ENCODE results near the gene ACSL1. TPM values are rescaled to one million over a fixed set of nuclear protein-coding genes. Genes with fewer than 3 reads are reported as not detected.

Gene ACSL1
- polyA plus RNA-seq, 10 donors, result 39.5 to 55.4 (median 47.4) TPM

GRCh38 chr4:184815046-184815877, 10.5 kb downstream of the ACSL1 start:
- peak; percentile 65 to 82 (median 71) for DNase-seq

GRCh38 chr4:184814686-184815045, 11.1 kb downstream of the ACSL1 start:
- no peak for DNase-seq

- DNase-seq, result peak in 1 of 3 donors; percentile 62
These were observed 13.1 kb downstream of the ACSL1 start for GRCh38 chr4:184812651-184813181.

GRCh38 chr4:184812199-184812542, 13.6 kb downstream of the ACSL1 start:
- no peak for DNase-seq

- DNase-seq, result no peak
These were observed 14.1 kb downstream of the ACSL1 start for GRCh38 chr4:184811526-184812198.

GRCh38 chr4:184810720-184811119, 15.0 kb downstream of the ACSL1 start:
- DNase-seq, result no peak

- DNase-seq, result no peak
These were observed 17.1 kb downstream of the ACSL1 start for GRCh38 chr4:184808713-184809050.

GRCh38 chr4:184807797-184808712, 17.7 kb downstream of the ACSL1 start:
- DNase-seq, result peak in 1 of 3 donors; percentile 22

- peak in 1 of 3 donors; percentile 30 for DNase-seq
These were observed 18.5 kb downstream of the ACSL1 start for GRCh38 chr4:184807256-184807655.

GRCh38 chr4:184806711-184807110, 19.1 kb downstream of the ACSL1 start:
- DNase-seq, result no peak

- no peak for DNase-seq
These were observed 19.6 kb downstream of the ACSL1 start for GRCh38 chr4:184806229-184806550.

GRCh38 chr4:184805462-184806228, 20.1 kb downstream of the ACSL1 start:
- DNase-seq, result peak in 1 of 3 donors; percentile 44

GRCh38 chr4:184804621-184805020, 21.1 kb downstream of the ACSL1 start:
- DNase-seq, result no peak

GRCh38 chr4:184803874-184804273, 21.9 kb downstream of the ACSL1 start:
- no peak for DNase-seq

- DNase-seq, result no peak
These were observed 22.6 kb downstream of the ACSL1 start for GRCh38 chr4:184803133-184803532.

- peak in 1 of 3 donors; percentile 64 for DNase-seq
These were observed 23.1 kb downstream of the ACSL1 start for GRCh38 chr4:184802697-184803015.

GRCh38 chr4:184801781-184802696, 23.7 kb downstream of the ACSL1 start:
- DNase-seq, result peak in 1 of 3 donors; percentile 77

- no peak for DNase-seq
These were observed 27.3 kb downstream of the ACSL1 start for GRCh38 chr4:184798504-184798903.

GRCh38 chr4:184796906-184797305, 28.9 kb downstream of the ACSL1 start:
- no peak for DNase-seq

GRCh38 chr4:184795214-184795844, 30.4 kb downstream of the ACSL1 start:
- no peak for DNase-seq

Data from muscle of back (tissue), 11 donors.